Adrenal gland (tissue), 5 donors: ENCODE results near the gene ZNF688.

Source experiments
- POLR2A ChIP-seq, 2 donors: fragments of 450-650 bp; IDR thresholded peaks; one replicate each; pipeline ENCODE4 v1.6.1; 2017; ENCODE audit warnings: antibody characterized with exemption in 2 of 2, mild to moderate bottlenecking in 2 of 2, moderate library complexity in 1 of 2
- TF ChIP-seq, protein P1 (sequence below), 6 experiments: fragments of 450-650 bp in 4 of 6; fragments of 200-600 bp in 2 of 6; sonication (generic) in 1 of 6; IDR thresholded peaks; 1 replicate in 5 of 6; 2 replicates in 1 of 6; pipeline versions ENCODE4 v1.5.1 to v1.8.0; 2016 to 2021; ENCODE audit warnings: antibody characterized with exemption in 6 of 6, mild to moderate bottlenecking in 2 of 6, moderate library complexity in 1 of 6
- donor health status: DM: no; HTN: no; CAD: no.

DNA sequence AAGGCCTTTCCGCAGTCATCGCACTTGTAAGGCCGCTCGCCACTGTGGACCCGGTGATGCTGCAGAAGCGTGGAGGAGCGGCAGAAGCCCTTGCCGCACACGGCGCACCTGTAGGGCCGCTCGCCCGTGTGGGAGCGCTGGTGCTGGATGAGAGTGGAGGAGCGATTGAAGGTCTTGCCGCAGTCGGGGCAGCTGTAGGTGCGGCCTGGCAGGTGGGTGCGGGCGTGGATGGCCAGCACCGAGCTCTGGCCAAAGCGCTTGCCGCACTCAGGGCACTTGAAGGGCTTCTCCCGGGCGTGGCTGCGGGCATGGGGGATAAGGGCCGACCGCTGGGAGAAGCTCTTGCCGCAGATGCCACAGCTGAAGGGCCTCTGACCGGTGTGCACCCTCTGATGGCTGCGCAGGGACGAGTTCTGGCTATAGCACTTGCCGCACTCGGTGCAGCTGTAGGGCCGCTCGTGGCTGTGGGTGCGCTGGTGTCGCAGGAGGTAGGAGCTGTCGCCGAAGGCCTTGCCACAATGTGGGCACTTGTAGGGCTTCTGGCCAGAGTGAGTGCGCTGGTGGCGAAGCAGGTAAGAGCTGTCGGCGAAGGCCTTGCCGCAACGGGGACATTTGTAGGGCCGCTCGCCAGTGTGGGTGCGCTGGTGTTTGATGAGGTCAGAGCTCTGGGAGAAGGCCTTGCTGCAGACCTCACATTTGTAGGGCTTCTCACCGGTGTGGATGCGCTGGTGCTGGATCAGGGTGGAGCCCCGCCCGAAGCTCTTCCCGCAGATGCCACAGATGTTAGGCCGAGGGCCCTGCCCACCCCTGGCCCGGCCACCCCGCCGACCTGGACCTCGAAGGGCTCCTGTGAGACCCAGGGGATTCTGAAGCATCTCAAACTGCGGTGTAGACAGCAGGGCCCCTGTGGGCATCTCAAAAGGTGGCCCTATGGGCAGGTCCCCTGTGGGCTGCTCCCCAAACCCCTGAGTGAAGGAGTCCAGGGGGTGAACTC, 46.6 kb downstream of the ZNF688 start:
- TF ChIP-seq, protein P1, sequence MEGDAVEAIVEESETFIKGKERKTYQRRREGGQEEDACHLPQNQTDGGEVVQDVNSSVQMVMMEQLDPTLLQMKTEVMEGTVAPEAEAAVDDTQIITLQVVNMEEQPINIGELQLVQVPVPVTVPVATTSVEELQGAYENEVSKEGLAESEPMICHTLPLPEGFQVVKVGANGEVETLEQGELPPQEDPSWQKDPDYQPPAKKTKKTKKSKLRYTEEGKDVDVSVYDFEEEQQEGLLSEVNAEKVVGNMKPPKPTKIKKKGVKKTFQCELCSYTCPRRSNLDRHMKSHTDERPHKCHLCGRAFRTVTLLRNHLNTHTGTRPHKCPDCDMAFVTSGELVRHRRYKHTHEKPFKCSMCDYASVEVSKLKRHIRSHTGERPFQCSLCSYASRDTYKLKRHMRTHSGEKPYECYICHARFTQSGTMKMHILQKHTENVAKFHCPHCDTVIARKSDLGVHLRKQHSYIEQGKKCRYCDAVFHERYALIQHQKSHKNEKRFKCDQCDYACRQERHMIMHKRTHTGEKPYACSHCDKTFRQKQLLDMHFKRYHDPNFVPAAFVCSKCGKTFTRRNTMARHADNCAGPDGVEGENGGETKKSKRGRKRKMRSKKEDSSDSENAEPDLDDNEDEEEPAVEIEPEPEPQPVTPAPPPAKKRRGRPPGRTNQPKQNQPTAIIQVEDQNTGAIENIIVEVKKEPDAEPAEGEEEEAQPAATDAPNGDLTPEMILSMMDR (IDR thresholded peaks at IDR 0.05) = no peak
- no peak for TF ChIP-seq POLR2A (IDR thresholded peaks at IDR 0.05)
